Stimulated activated CD4-positive, alpha-beta T cell treated with anti-CD3 and anti-CD28 coated beads, Interleukin-1b, Interleukin-23, amount 100 ng/mL, for 24 hours (primary cell): ENCODE data around the gene SLC5A3.

ENCODE experiments used
- DNase-seq, 4 experiments: peaks; one replicate each; pipeline ENCODE4 v3.0.0-alpha.2; 2020; ENCODE audit warnings: low read depth in 4 of 4, low spot score in 1 of 4

Gene SLC5A3

DNA sequence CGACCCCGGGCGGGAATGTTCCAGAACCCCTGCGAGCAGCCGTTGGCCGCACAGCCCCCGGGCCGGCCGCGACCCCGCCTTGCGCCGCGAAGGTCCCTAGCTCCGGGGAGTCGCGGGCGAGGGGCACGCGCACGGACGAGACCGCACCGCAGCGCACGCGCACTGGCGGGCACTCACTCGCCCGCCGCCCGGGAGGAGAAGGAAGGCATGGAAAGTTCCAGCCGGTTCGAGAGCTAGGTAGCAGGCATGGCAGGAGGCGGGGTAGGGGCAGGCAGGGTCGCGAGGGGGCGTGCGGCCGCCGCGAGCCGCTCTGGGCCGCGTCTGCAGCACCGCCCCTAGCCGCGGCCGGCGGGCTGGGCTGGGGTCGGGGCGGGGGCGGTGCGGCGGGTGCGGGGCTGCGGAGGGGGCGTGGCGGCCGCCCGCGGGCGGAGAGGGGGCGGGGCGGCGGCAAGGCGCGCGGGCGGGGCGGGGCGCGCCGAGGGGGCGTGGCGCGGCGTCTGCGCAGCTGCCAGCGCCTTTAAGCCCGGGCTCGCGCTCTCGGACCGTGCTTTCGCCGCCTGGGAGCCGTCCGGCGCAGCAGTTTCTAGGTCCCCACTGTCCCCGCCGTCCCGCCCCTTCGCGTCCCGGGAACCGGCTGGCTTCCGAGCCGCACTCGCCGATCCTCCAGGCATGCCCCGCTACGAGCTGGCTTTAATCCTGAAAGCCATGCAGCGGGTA is at the start of gene SLC5A3, which contains the start of gene MRPS6:
SLC5A3 (plus strand) TSS at position 547 of the 717 bp plus-strand sequence. CDS start 21,621 bp downstream, outside the sequence.
MRPS6 (plus strand) TSS at position 547 of the 717 bp plus-strand sequence; CDS start at position 670, 123 bp downstream.
- peak; percentile 47 to 70 (median 57) for DNase-seq

DNA sequence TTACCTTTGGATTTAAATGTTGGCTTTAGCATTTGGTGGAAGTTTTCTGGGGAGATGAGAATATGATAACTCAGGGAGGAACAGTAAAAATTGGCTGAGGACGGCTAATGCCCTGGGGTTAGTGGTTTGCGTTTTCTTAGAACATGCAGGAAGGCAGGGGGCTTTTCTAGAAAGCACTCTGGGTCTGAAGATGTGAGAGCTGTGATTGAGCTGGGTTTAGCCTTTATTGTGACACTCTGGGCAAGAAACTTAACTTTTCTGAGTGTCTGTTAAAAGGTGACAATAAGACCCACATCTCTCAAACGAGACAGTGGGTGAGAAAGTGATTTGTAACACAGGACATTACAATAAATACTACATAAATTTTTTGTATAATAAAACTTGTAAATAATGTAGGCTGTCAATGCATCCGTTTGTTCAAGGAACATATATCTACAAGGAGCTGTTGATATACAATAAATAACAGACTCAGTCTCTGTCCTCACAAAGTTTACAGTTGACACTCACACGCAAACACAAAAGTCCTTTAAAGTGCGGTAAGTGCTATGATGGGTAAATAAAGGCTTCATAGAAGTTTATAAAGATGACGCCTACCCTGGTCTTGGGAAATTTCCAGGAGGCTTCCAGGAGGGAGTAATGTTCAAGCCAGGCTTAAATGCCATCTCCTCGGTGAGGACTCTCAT is 49.5 kb upstream of the SLC5A3 start:
- no peak for DNase-seq

DNA sequence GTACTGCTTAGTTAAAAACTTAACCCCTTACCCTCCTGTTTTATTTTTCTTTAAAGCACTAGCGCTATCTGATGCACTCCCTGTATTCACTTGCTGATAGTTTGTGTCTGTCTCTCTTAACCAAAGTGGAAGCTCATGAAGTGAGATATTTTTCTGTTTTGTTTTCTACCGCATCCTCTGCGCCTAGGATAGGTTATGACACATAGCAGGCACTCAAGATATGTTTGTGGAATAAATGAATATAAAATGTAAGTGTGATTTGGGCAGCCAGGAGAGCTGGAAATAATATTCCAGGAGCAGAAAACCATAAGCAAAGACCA is 49.0 kb upstream of the SLC5A3 start:
- no peak for DNase-seq

DNA sequence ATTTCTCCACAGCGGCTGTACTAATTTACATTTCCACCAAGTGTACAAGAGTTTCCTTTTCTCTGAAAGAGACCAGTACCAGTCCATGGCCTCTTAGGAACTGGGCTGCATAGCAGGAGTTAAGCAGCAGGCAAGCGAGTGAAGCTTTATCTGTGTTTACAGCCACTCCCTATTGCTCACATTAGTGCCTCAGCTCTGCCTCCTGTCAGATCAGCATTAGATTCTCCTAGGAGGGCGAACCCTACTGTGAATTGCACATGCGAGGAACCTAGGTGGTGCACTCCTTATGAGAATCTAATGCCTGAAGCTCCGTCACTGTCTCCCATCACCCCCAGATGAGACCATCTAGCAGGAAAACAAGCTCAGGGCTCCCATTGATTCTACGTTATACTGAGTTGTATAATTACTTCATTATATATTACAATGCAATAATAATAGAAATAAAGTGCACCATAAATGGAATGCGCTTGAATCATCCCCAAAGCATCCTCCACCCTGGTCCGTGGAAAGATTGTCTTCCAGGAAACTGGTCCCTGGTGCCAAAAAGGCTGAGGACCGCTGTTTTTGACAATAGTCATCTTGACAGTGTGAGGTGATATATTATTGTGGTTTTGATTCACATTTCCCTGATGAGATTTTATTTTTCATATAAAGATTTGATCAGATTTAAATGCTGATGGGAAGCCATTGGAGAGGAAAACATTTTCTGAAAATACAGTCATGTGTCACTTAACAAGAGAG is 45.5 kb upstream of the SLC5A3 start:
- no peak for DNase-seq

DNA sequence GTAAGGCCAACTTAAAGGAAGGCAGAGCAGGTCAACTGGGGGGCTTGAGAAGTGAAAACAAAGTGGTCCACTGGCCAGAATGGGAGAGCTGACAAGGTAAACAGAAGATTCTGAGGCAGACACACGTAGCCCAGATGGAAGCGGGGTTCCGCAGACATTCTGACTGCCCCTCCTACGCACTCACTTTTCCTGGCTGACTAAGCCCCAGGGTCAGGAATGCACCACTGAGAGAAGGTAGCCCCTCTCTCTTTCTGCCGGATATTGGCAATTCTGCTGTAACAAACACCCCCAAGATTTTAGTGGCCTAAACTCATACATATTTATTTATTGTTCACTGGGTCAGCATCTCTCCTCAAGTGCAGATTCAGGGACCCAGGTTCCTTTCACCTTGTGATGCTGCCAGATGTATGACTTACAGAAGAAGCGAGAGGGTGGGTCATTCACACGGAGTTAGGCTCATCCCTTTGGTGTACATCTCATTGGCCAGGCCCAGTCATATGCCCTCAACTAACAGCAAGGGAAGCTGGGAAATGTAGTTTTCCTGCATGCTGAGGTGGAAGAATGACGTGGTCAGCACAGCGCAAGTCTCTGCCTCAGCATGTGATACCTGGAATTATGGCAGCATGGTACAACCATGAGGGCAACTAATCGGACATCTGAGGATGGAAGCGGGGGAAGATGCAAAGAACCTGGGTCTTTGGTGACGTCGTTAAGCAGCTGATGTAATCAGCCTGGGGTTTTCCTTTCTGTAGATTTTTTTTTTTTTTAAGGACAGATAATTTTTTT is 43.4 kb upstream of the SLC5A3 start:
- DNase-seq, result peak in 3 of 4 experiments; percentile 7 to 29 (median 21)

DNA sequence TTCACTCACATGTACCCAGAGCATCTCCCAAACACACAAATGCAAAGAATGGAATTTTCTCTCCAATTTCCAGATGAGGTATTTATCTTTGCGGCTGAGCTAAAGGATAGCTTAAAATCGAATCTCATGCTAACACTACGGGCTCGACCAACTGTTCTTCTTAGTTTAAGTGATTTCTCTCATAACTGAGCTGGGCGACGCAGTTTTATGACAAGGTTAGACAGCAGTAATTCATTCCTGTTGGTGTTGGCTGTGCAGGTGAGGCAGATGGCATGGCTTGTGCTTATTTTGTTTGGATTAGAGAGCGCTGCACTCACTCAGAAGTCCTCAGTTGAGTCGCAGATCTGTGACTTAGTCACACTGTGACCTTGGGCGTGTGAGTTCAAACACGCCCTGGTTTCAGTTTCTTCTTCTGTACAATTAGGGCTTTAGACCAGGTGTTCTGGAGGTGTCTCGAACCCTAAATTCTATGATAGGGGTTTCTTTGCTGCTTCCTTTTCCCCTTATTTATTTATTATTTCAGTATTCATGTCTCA is 41.5 kb upstream of the SLC5A3 start:
- no peak for DNase-seq

DNA sequence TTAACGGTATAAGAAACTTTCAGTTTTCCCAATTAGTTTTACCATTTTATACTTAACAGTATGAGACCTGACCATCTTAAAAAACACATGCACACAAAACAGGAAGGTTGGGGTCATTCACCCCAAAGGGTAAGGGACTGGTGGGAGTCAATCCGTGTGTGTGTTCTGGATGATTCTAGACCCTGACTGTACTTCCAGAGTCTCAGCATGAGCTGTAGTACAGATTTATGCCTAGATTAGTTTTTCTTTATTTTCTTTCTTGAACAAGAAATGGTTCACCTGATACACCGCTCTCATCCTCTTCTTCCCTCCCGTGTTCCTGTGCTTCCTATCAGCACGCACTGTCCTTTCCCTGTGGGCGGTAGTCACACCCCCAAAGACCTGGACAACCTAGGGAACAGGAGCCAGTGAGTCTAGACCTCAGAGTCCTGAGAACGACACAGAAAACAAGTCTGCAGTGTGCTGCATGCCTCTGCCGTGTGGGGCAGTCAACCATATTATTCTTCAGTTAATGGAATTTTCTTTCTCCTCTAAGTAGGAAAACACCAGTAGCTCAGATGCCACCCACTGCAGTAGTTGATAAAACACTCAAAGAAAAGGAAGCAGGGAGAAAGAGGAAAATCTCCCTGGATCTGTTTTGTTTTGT is 38.9 kb upstream of the SLC5A3 start:
- DNase-seq, result no peak

DNA sequence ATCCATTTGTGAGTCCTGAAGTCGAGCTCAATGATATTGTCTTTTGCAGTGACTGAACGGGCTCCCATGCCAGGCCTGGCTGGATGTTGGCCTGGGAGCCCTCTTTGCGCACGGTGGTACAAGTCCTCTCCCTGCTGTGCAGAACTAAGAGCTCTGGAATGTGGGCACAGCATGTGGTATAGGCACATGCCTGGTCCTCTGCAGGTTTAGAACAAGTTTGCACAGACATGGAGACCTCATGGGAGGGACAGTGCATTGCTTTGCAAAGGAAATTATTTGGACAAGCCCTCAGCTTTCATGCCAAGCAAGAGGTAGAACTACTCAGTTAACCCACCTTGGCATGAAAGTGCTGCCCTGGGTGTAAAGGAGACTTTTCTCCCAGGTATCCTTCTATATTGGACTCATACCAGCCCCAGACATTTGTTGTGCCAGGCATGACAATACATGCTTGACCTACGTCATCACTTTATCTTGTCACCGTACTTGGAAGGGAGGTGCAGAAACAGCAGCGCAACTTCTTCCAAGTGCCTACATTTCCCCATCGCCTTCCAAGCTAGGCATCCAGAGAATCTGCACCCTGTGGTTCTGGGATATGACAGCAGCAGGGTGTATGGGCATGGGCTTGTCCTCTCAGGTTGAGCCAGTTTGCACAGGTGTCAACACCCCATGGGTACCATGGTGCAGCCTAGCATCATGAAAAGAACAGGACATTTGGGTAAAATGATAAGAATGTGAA is 37.6 kb upstream of the SLC5A3 start:
- no peak for DNase-seq

DNA sequence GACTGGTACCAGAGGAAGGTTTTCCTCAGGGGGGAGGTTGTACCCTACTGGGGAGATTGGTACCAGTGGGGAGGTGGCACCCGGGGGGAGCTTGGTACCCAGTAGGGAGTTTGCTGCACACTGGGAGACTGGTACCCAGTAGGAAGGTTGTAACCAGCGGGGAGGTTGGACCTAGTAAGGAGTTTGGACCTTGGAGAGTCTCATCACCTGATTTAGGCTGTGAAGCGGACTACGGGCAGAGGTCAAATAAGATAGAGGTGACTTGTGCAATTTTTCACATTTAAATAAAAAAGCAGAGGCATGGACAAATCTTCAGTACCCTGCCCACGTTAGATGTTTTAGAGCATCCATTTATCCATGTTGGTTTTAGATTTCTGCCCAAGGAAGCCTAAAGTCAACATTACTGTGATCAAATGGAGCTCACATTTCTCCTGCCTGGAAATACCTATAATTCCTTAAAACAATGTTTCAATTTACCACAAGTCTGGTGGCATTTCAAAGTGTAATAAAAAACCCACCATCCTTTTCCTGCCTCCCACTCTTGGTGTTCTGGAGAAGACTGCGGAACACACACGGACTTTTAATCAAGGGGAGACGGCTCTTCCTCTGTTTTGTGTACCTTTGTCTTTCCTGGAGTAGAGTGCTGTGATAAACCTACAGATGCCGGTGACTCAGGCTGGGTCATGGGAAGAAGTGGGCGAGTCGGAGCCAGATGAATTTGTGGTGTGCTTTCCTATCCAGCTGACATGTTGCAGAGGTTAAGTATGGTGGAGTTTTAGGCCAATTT is 36.2 kb upstream of the SLC5A3 start:
- no peak for DNase-seq

DNA sequence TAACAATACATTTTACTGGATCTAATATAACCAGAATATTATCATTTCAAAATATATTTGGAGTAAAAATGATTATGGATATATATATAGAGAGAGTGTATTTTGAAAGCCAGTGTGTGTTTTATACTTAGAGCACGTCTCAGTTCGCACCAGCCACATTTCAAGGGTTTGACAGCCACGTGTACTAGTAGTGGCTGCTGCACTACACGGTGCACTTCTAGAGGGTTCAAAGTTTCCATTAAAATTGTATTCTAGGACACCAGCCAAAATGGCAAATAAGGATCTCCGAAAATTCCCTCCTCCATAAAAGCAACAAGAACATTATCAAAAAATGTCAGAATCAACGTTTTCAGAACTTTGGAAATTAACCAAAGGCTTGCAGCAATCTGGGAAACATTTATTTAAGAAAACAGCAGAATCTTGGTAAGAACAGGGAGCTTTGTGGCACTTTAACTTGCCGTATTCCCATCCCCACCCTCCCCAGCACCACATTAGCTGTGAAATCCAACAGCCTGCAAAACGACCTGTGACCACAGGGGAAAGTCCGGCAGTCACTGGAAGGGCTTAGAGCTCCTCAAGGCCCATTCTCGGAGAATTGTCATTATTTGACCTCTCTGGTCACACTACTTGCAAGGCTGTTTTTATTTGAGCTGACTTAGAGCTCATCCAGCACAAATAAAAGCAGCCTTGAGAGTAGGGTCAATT is 33.5 kb upstream of the SLC5A3 start:
- DNase-seq, result no peak

DNA sequence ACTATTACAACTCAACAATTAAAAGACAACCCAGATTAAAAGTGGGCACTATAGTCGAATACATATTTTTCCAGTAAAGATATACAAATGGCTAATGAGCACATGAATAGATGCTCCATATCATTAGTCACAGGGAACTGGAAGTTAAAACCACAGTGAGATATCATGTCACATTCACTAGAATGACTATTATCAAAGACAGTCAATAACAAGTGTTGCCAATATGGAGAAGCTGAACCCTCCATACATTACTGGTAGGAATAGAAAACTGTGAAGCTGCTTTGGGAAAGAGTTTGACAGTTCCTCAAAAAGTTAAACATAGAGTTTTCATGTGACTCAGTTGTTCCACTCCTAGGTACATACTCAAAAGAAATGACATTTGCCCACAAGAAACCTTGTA is 30.6 kb upstream of the SLC5A3 start:
- DNase-seq, result no peak

DNA sequence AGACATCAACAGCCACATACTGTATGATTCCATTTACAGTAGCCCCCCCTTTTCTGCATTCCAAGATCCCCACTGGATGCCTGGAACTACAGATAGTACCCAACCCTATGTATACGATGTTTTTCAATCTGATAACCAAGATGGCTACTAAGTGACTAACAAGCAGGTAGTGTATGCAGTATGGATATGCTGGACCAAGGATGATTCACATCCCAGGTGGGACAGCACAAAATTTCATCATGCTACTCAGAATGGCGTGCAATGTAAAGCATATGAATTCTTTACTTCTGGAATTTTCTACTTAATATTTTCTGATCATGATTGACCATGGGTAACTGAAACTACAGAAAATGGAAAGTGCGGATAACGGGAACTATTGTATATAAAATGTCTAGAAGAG is 30.0 kb upstream of the SLC5A3 start:
- no peak for DNase-seq

DNA sequence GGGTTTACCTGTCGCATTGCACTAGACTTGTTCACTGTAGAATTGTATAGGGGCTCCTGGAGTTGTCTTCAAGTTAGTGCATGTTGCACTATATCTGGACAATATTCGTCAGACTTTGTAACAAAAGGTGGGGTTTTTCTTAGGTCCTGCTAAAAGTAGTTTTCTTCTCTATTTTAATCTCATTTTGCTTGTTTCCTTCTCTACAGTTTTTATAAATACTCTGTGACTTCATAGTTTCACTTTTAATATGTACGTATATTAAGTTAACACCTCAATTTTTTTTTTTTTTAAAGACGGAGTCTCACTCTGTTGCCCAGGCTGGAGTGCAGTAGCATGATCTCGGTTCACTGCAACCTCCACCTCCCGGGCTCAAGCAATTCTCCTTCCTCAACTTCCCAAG is 26.5 kb upstream of the SLC5A3 start:
- DNase-seq, result no peak

DNA sequence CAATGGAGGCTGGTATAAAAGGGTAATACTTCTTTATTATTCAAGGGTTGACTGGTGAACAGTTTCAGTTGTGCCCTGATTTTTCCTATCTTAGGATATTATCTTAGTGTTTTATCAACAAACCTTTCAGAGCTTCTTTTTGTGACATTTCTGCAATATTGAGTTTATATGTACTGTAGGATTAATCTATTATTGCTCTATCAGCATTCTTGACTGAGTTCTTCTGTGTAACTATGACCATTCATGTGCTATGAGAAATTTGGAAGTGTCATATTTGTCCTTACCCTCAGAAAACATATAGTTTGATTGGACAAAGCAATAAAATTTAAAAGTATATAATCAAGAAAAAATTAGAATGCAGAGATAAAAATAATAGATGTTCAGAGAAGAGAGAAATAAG is 25.5 kb upstream of the SLC5A3 start:
- no peak for DNase-seq

DNA sequence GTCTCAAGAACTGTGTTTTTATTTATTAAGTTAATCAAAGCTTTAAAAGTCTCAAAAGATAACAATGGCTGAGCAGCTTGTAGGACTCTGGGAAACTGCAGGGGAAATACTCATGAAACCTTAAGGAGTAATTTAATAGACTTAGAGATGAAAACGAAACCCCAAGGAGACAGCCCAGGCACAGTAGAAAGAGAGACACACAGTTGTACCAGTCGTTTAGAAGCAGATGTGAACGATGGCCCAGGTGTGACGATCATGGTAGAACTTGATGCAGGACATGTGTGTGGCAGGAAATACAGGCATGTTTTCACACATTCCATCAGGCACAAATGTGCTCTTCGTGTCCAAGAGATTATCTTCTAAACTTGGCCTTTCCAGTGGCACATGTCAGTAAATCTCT is 21.2 kb upstream of the SLC5A3 start:
- DNase-seq, result no peak

DNA sequence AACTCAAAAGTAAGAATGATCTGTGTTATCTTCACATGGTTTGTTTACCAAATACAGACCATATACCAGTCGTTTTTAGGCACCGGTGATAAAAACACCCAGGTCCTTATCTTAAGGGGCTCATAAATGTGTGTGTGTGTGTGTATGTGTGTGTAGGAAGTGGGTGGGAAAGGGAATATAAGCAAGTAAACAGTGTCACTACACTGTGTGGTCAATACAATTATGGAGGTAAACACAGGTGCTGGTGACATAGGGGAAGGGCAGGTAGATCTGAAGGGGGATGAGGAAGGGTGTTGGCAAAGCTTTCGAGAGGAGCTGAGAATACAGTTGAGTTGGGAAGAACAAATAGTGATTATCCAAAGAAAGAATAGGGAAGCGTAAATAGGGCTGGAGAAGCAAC is 19.1 kb upstream of the SLC5A3 start:
- no peak for DNase-seq

DNA sequence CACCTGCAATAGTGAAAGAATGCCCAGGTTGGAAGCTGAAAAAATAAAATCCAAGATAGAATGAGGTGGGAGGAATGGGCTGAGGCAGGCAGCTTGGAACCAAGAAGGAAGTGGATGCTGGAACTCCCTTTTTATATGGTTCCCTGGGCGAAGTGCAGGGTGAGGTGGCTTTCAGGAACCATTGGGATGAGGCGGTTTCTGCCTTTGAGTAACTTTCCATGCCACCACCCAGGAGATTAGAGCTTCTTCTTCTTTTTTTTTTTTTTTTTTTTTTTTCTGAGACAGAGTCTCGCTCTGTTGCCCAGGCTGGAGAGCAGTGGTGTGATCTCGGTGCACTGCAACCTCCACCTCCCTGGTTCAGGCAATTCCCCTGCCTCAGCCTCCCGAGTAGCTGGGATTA is 17.8 kb upstream of the SLC5A3 start:
- no peak for DNase-seq

DNA sequence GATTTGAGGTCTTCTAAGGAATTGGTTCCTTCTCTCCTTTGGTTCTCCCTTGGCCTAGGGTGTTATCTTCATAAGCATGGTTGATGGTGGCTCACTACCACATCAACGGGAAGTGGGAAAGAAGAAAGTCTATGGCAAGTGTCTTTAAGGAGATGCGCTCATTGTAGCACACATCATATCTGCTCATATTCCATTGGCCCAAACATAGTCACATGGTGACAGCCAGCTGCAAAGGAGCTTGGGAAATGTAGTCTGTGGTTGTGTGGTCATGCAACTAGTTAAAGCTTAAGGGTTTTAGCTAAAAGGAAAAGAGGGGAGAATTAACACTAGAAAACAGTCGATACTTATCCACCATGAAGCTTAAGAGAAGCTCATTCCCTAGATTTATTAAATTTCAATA is 11.4 kb upstream of the SLC5A3 start:
- DNase-seq, result no peak

DNA sequence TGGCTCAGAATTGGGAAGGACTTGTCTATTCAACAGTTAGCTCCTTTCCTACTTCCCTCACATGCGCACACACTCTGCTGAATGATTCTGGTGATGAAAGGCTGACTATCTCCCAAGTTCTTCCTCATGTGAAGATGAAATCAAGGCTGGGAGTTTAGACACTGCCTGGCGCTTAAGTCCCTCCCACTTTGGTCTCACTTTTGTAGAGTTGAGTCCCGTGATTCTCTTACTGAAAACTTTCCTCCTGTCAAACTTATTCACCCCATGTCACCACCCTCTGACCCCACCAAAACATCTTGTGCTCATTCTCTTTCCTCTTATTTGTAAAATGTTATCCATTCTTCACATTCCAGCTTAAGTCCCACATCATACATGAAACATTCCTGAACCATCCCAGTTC is 8.4 kb upstream of the SLC5A3 start:
- DNase-seq, result no peak
